HCT116 (cell line): ENCODE results near the gene DDX3X. TPM values are rescaled to one million over a fixed set of nuclear protein-coding genes. Genes with fewer than 3 reads are reported as not detected.
A peak's percentile ranks its signal among the peaks of the same experiment; 100 is the strongest.

Source experiments
- ATAC-seq: fragments of 200-7000 bp; cut with Tn5 transposase; 2 replicates; pipeline ENCODE4 v1.9.1; 2020; ENCODE audit warnings: mild to moderate bottlenecking, moderate library complexity
- BruUV-seq: library from RNA; stranded (reverse); fragments of 400-500 nt; replicated peaks from 2 replicates; lab custom pipeline; 2021; lab: Mats Ljungman, UMichigan
- CTCF ChIA-PET: fragments of 300-600 bp; sonication (Branson Sonifier 250); formaldehyde crosslinking; loops from one replicate; lab custom pipeline; 2021; ENCODE audit warnings: antibody characterized with exemption; lab: Charles Lee
- POLR2A ChIA-PET: fragments of 300-600, 350-600 bp; sonication (Branson Sonifier 250); formaldehyde crosslinking; loops from one replicate; lab custom pipeline; 2021; ENCODE audit warnings: antibody characterized with exemption; lab: Charles Lee
- RAD21 ChIA-PET, 2 experiments: fragments of 300-600 bp; sonication (Branson Sonifier 250); formaldehyde crosslinking; loops; one replicate each; lab custom pipeline; 2023; ENCODE audit warnings: low total read pairs in 2 of 2; ENCODE audit not compliant: uncharacterized antibody in 2 of 2, unreplicated experiment in 2 of 2, low non-redundant PET in 1 of 2; lab: Charles Lee
- DNase-seq: peaks from one replicate; pipeline ENCODE4 v3.0.0-alpha.2; 2010; ENCODE audit warnings: low read depth, low spot score
- H2AFZ ChIP-seq: fragments of 200-600 bp; shearing (Covaris generic), sonication (generic); 2 replicates; pipeline ENCODE4 v1.6.1; 2017; ENCODE audit warnings: low read depth, mixed run types, mixed read lengths, antibody characterized with exemption, low read length; ENCODE audit not compliant: poor library complexity, severe bottlenecking
- H3K27ac ChIP-seq: 2 replicates; pipeline ENCODE4 v1.5.1; 2012; ENCODE audit warnings: low read depth, low read length
- H3K27me3 ChIP-seq: fragments of 200-600 bp; sonication (generic); 2 replicates; pipeline ENCODE4 v1.6.1; 2016; ENCODE audit warnings: mixed run types, low read length, mixed read lengths; ENCODE audit not compliant: insufficient read depth
- H3K36me3 ChIP-seq, 2 experiments: fragments of 200-500 bp in 1 of 2; fragments of 200-600 bp in 1 of 2; sonication (Bioruptor generic) in 1 of 2; sonication (generic) in 1 of 2; 2 replicates each; pipeline versions ENCODE4 v1.5.1 to v1.6.1; 2014 to 2016; ENCODE audit warnings: low read length in 2 of 2, inconsistent platforms in 1 of 2, mixed read lengths in 1 of 2, mixed run types in 1 of 2; ENCODE audit not compliant: insufficient read depth in 2 of 2, control insufficient read depth in 1 of 2
- H3K4me1 ChIP-seq, 2 experiments: fragments of 200-600 bp in 1 of 2; sonication (generic) in 1 of 2; 2 replicates each; pipeline versions ENCODE4 v1.5.1 to v1.6.1; 2012 to 2017; ENCODE audit warnings: low read length in 2 of 2, inconsistent platforms in 1 of 2, mild to moderate bottlenecking in 1 of 2, mixed read lengths in 1 of 2, mixed run types in 1 of 2, moderate library complexity in 1 of 2; ENCODE audit not compliant: insufficient read depth in 2 of 2, control insufficient read depth in 1 of 2
- H3K4me2 ChIP-seq: fragments of 200-600 bp; sonication (generic); 2 replicates; pipeline ENCODE4 v1.6.1; 2017; ENCODE audit warnings: mixed run types, low read length, mixed read lengths
- H3K4me3 ChIP-seq, 2 experiments: fragments of 200-600 bp in 1 of 2; sonication (generic) in 1 of 2; replicated peaks in 1 of 2; 2 replicates each; pipeline ENCODE4 v1.5.1; 2011 to 2016; ENCODE audit warnings: low read length in 2 of 2, control low read depth in 1 of 2, low read depth in 1 of 2, mild to moderate bottlenecking in 1 of 2, mixed read lengths in 1 of 2, mixed run types in 1 of 2
- H3K79me2 ChIP-seq: fragments of 200-600 bp; sonication (generic); 2 replicates; pipeline ENCODE4 v1.6.1; 2017; ENCODE audit warnings: mild to moderate bottlenecking, mixed run types, low read length, moderate library complexity, mixed read lengths; ENCODE audit not compliant: insufficient read depth
- H3K9ac ChIP-seq: fragments of 200-600 bp; sonication (generic); 2 replicates; pipeline ENCODE4 v1.6.1; 2016; ENCODE audit warnings: low read length, mixed read lengths
- H3K9me2 ChIP-seq: fragments of 200-600 bp; sonication (generic), shearing (Covaris generic); 2 replicates; pipeline ENCODE4 v1.6.1; 2017; ENCODE audit warnings: mixed run types, mild to moderate bottlenecking, moderate library complexity; ENCODE audit not compliant: insufficient read depth
- H3K9me3 ChIP-seq, 2 experiments: fragments of 200-500 bp in 1 of 2; fragments of 200-600 bp in 1 of 2; sonication (Bioruptor generic) in 1 of 2; sonication (generic) in 1 of 2; 2 replicates each; pipeline ENCODE4 v1.6.1; 2014 to 2017; ENCODE audit warnings: low read length in 2 of 2, mixed read lengths in 2 of 2, inconsistent platforms in 1 of 2, low read depth in 1 of 2, mild to moderate bottlenecking in 1 of 2, mixed run types in 1 of 2, moderate library complexity in 1 of 2; ENCODE audit not compliant: control insufficient read depth in 1 of 2, insufficient read depth in 1 of 2
- H4K20me1 ChIP-seq: fragments of 200-600 bp; sonication (generic), shearing (Covaris generic); 2 replicates; pipeline ENCODE4 v1.6.1; 2017; ENCODE audit warnings: mixed run types, mild to moderate bottlenecking, moderate library complexity; ENCODE audit not compliant: insufficient read depth
- EZH2 ChIP-seq: fragments of 200-600 bp; sonication (generic); IDR thresholded peaks from 2 replicates; pipeline ENCODE4 v1.6.1; 2017; ENCODE audit warnings: antibody characterized with exemption, mixed run types
- EZH2phosphoT487 ChIP-seq: fragments of 200-600 bp; IDR thresholded peaks from 2 replicates; pipeline ENCODE4 v1.6.1; 2018; ENCODE audit warnings: antibody characterized with exemption, borderline replicate concordance
- FOSL1 ChIP-seq: IDR thresholded peaks from 2 replicates; pipeline ENCODE4 v1.6.1; 2012; ENCODE audit warnings: low read depth
- JUND ChIP-seq: IDR thresholded peaks from 2 replicates; pipeline ENCODE4 v1.6.1; 2012
- POLR2A ChIP-seq: IDR thresholded peaks from 2 replicates; pipeline ENCODE4 v1.7.0; 2011; ENCODE audit warnings: borderline replicate concordance; ENCODE audit not compliant: insufficient read depth, insufficient read length; ENCODE audit errors: extremely low read depth
- POLR2AphosphoS5 ChIP-seq: IDR thresholded peaks from 2 replicates; pipeline ENCODE4 v1.6.1; 2011; ENCODE audit warnings: mild to moderate bottlenecking, low read depth, low read length, moderate library complexity
- RAD21 ChIP-seq: IDR thresholded peaks from 2 replicates; pipeline ENCODE4 v1.6.1; 2012; ENCODE audit warnings: low read depth, mild to moderate bottlenecking
- REST ChIP-seq: IDR thresholded peaks from 2 replicates; pipeline ENCODE4 v1.6.1; 2012; ENCODE audit warnings: low read depth
- SIN3A ChIP-seq: IDR thresholded peaks from 2 replicates; pipeline ENCODE4 v1.6.1; 2012; ENCODE audit warnings: low read depth
- SP1 ChIP-seq: IDR thresholded peaks from 2 replicates; pipeline ENCODE4 v1.6.1; 2012; ENCODE audit warnings: low read depth
- SRF ChIP-seq: IDR thresholded peaks from 2 replicates; pipeline ENCODE4 v1.6.1; 2012; ENCODE audit warnings: low read depth
- TCF7L2 ChIP-seq: IDR thresholded peaks from 2 replicates; pipeline ENCODE4 v1.7.0; 2011; ENCODE audit warnings: borderline replicate concordance, inconsistent platforms; ENCODE audit not compliant: insufficient read depth, insufficient read length; ENCODE audit errors: extremely low read depth
- ZBTB33 ChIP-seq: IDR thresholded peaks from 2 replicates; pipeline ENCODE4 v1.6.1; 2011; ENCODE audit warnings: mild to moderate bottlenecking, low read length, moderate library complexity; ENCODE audit not compliant: insufficient replicate concordance; ENCODE audit errors: extremely low read depth
- ZFX ChIP-seq: fragments of 450-650 bp; IDR thresholded peaks from 2 replicates; pipeline ENCODE4 v1.6.1; 2017
- ZNF274 ChIP-seq: fragments of 200-500 bp; sonication (Bioruptor generic); IDR thresholded peaks from 2 replicates; pipeline ENCODE4 v1.6.1; 2014; ENCODE audit warnings: mild to moderate bottlenecking, low read depth, low read length, inconsistent platforms
- intact Hi-C: fragments of 100-400 bp; cut with micrococcal nuclease; formaldehyde crosslinking; loops from 2 replicates; pipeline ENCODE4 v1.10.0; 2022
- total RNA-seq: library from RNA; stranded (reverse); gene quantifications from one replicate; pipeline ENCODE4 v1.2.1, GENCODE V29; 2021; ENCODE audit not compliant: unreplicated experiment
- TF ChIP-seq, protein P1 (sequence below): IDR thresholded peaks from 2 replicates; pipeline ENCODE4 v1.6.1; 2012
- TF ChIP-seq, protein P2 (sequence below), 3 experiments: fragments of 200-600 bp in 1 of 3; sonication (generic) in 1 of 3; IDR thresholded peaks in 2 of 3; conservative IDR thresholded peaks in 1 of 3; 2 replicates each; pipeline ENCODE4 v1.5.1; 2012 to 2017; ENCODE audit warnings: low read depth in 2 of 3, low read length in 2 of 3, antibody characterized with exemption in 1 of 3, borderline replicate concordance in 1 of 3, control low read depth in 1 of 3, mild to moderate bottlenecking in 1 of 3, mixed read lengths in 1 of 3, mixed run types in 1 of 3, moderate library complexity in 1 of 3; ENCODE audit not compliant: insufficient read depth in 1 of 3
- TF ChIP-seq, protein P3 (sequence below): IDR thresholded peaks from 2 replicates; pipeline ENCODE4 v1.6.1; 2012

DDX3X gene
- total RNA-seq, 1 experiment from 2014 or later: 253 TPM

- H2AFZ ChIP-seq: no peak overlapping the region
- DNase-seq: peak; percentile 79
- peaks cover 45% of the 10 kb centered on the region for H3K79me2 ChIP-seq
- no peak for TF ChIP-seq EZH2phosphoT487
- no peak for TF ChIP-seq SRF
- no peak for TF ChIP-seq POLR2A
- TF ChIP-seq JUND: no peak
- no peak for TF ChIP-seq RAD21
- no peak for TF ChIP-seq SIN3A
- TF ChIP-seq ZNF274: no peak
- TF ChIP-seq POLR2AphosphoS5: peak; percentile 84
- TF ChIP-seq ZFX: peak; percentile 58; the same call in 1 of the 2 replicates
- TF ChIP-seq FOSL1: no peak
- TF ChIP-seq, protein P1, sequence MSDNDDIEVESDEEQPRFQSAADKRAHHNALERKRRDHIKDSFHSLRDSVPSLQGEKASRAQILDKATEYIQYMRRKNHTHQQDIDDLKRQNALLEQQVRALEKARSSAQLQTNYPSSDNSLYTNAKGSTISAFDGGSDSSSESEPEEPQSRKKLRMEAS: no peak
- TF ChIP-seq, protein P2, sequence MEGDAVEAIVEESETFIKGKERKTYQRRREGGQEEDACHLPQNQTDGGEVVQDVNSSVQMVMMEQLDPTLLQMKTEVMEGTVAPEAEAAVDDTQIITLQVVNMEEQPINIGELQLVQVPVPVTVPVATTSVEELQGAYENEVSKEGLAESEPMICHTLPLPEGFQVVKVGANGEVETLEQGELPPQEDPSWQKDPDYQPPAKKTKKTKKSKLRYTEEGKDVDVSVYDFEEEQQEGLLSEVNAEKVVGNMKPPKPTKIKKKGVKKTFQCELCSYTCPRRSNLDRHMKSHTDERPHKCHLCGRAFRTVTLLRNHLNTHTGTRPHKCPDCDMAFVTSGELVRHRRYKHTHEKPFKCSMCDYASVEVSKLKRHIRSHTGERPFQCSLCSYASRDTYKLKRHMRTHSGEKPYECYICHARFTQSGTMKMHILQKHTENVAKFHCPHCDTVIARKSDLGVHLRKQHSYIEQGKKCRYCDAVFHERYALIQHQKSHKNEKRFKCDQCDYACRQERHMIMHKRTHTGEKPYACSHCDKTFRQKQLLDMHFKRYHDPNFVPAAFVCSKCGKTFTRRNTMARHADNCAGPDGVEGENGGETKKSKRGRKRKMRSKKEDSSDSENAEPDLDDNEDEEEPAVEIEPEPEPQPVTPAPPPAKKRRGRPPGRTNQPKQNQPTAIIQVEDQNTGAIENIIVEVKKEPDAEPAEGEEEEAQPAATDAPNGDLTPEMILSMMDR (IDR thresholded peaks at IDR 0.05 in 2 of 3, conservative IDR thresholded peaks at IDR 0.05 in 1 of 3; ENCODE audit: borderline replicate concordance in 1 of 3, insufficient read depth in 1 of 3, low read depth in 2 of 3, low read length in 2 of 3): no peak
- no peak for TF ChIP-seq REST
- TF ChIP-seq, protein P3, sequence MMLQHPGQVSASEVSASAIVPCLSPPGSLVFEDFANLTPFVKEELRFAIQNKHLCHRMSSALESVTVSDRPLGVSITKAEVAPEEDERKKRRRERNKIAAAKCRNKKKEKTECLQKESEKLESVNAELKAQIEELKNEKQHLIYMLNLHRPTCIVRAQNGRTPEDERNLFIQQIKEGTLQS: no peak
- no peak for TF ChIP-seq SP1
- peak; percentile 0 for TF ChIP-seq TCF7L2
- no peak for TF ChIP-seq ZBTB33
- TF ChIP-seq EZH2: no peak
These were observed 789 bp upstream of the DDX3X start for GRCh38 chrX:41333003-41333743.

More at GRCh38 chrX:41333003-41333743, 789 bp upstream of the DDX3X start:
- Histone ChIP-seq H4K20me1 (peaks cover 30% of the 10 kb centered on the region), H3K9me2 (no peaks in the 10 kb centered on the region), H3K9me3 (no peaks in the 10 kb centered on the region), H3K4me3 (peak overlapping the region; percentile 81 to 86), H3K4me1 (peaks cover 10 to 44% of the 10 kb centered on the region in 2 experiments; a peak in 3 of 4 replicates), H3K27ac (peak overlapping the region; percentile 96), H3K9ac (peak overlapping the region; percentile 99), H3K36me3 (peaks cover 5 to 20% of the 10 kb centered on the region in 2 experiments; a peak in 3 of 4 replicates), H3K4me2 (peak overlapping the region; percentile 89), H3K27me3 (no peaks in the 10 kb centered on the region)
- peak; percentile 59 for ATAC-seq
- ChIA-PET POLR2A (interaction anchor here (0.7 to 1.4 kb wide), 8 partner anchors 19 to 336 kb away, joined by 3 to 8 read pairs (median 3); no protein-coding TSS in a partner anchor), RAD21 (no interaction called here), CTCF (no interaction called here)
- intact Hi-C loops: loop anchor here (5.0 kb wide), 1 partner anchor 49 kb away; no protein-coding TSS in a partner anchor
- no TSS peak for BruUV-seq
